H9 (cell line): ENCODE measurements around the gene OCSTAMP. TPM values are rescaled to one million over a fixed set of nuclear protein-coding genes. Genes with fewer than 3 reads are reported as not detected.

Source experiments
- DNase-seq: peaks from one replicate; pipeline ENCODE4 v3.0.0-alpha.2; 2017
- H2AFZ ChIP-seq: one replicate; pipeline ENCODE4 v1.6.1; 2013; ENCODE audit warnings: mild to moderate bottlenecking, low read length, control low read depth, moderate library complexity
- H2AK5ac ChIP-seq: 2 replicates; pipeline ENCODE4 v1.6.1; 2013; ENCODE audit warnings: low read length, control low read depth, mixed read lengths; ENCODE audit not compliant: insufficient read length
- H2BK120ac ChIP-seq: one replicate; pipeline ENCODE4 v1.6.1; 2013; ENCODE audit warnings: low read depth, mild to moderate bottlenecking, low read length, control low read depth, inconsistent platforms; ENCODE audit not compliant: poor library complexity, severe bottlenecking
- H2BK12ac ChIP-seq: 2 replicates; pipeline ENCODE4 v1.6.1; 2013; ENCODE audit warnings: low read length, control low read depth, mixed read lengths, low read depth; ENCODE audit not compliant: insufficient read length
- H2BK15ac ChIP-seq: 2 replicates; pipeline ENCODE4 v1.6.1; 2013; ENCODE audit warnings: low read depth, low read length, control low read depth
- H2BK20ac ChIP-seq: one replicate; pipeline ENCODE4 v1.6.1; 2013; ENCODE audit warnings: low read depth, mild to moderate bottlenecking, low read length, control low read depth, inconsistent platforms; ENCODE audit not compliant: poor library complexity, severe bottlenecking
- H2BK5ac ChIP-seq: 2 replicates; pipeline ENCODE4 v1.6.1; 2013; ENCODE audit warnings: low read length, control low read depth, mixed read lengths; ENCODE audit not compliant: insufficient read length
- H3K14ac ChIP-seq: 2 replicates; pipeline ENCODE4 v1.6.1; 2013; ENCODE audit warnings: low read length, control low read depth; ENCODE audit not compliant: insufficient read depth
- H3K18ac ChIP-seq: 2 replicates; pipeline ENCODE4 v1.6.1; 2013; ENCODE audit warnings: low read depth, mild to moderate bottlenecking, mixed read lengths, low read length, control low read depth; ENCODE audit not compliant: insufficient read length
- H3K23ac ChIP-seq: 2 replicates; pipeline ENCODE4 v1.6.1; 2013; ENCODE audit warnings: low read length, control low read depth, mixed read lengths, low read depth; ENCODE audit not compliant: insufficient read length
- H3K23me2 ChIP-seq: 2 replicates; pipeline ENCODE4 v1.6.1; 2013; ENCODE audit warnings: low read depth, mild to moderate bottlenecking, mixed read lengths, low read length, control low read depth; ENCODE audit not compliant: insufficient read length, poor library complexity, severe bottlenecking
- H3K27ac ChIP-seq: 2 replicates; pipeline ENCODE4 v1.5.1; 2013; ENCODE audit warnings: low read length, control low read depth, mixed read lengths, low read depth; ENCODE audit not compliant: insufficient read length
- H3K27me3 ChIP-seq: 2 replicates; pipeline ENCODE4 v1.6.1; 2013; ENCODE audit warnings: low read length, control low read depth, inconsistent platforms; ENCODE audit not compliant: insufficient read depth
- H3K4ac ChIP-seq: 2 replicates; pipeline ENCODE4 v1.6.1; 2013; ENCODE audit warnings: low read depth, mild to moderate bottlenecking, control low read depth, inconsistent platforms, low read length, moderate library complexity
- H3K4me1 ChIP-seq: 2 replicates; pipeline ENCODE4 v1.6.1; 2013; ENCODE audit warnings: low read length, control low read depth, inconsistent platforms; ENCODE audit not compliant: insufficient read depth
- H3K4me2 ChIP-seq: 2 replicates; pipeline ENCODE4 v1.6.1; 2013; ENCODE audit warnings: low read length, control low read depth, mixed read lengths; ENCODE audit not compliant: insufficient read length, insufficient read depth
- H3K56ac ChIP-seq: 2 replicates; pipeline ENCODE4 v1.6.1; 2013; ENCODE audit warnings: low read depth, mild to moderate bottlenecking, mixed read lengths, low read length, control low read depth; ENCODE audit not compliant: insufficient read length
- H3K79me1 ChIP-seq: 2 replicates; pipeline ENCODE4 v1.6.1; 2013; ENCODE audit warnings: low read depth, mild to moderate bottlenecking, moderate library complexity, low read length, control low read depth, inconsistent platforms; ENCODE audit not compliant: insufficient read depth, poor library complexity, severe bottlenecking
- H3K79me2 ChIP-seq: 2 replicates; pipeline ENCODE4 v1.6.1; 2013; ENCODE audit warnings: low read length, control low read depth, inconsistent platforms; ENCODE audit not compliant: insufficient read depth
- H3K9ac ChIP-seq: 2 replicates; pipeline ENCODE4 v1.6.1; 2013; ENCODE audit warnings: low read length, control low read depth, mixed read lengths; ENCODE audit not compliant: insufficient read length; ENCODE audit errors: extremely low read depth
- H3K9me3 ChIP-seq: one replicate; pipeline ENCODE4 v1.6.1; 2013; ENCODE audit warnings: low read depth, low read length, inconsistent platforms; ENCODE audit not compliant: control insufficient read depth
- H3T11ph ChIP-seq: one replicate; pipeline ENCODE4 v1.6.1; 2013; ENCODE audit warnings: mild to moderate bottlenecking, low read length, control low read depth, inconsistent platforms
- H4K20me1 ChIP-seq: one replicate; pipeline ENCODE4 v1.6.1; 2013; ENCODE audit not compliant: control insufficient read depth, insufficient read length, insufficient read depth
- H4K5ac ChIP-seq: 2 replicates; pipeline ENCODE4 v1.6.1; 2013; ENCODE audit warnings: low read depth, mild to moderate bottlenecking, mixed read lengths, low read length, control low read depth; ENCODE audit not compliant: insufficient read length
- H4K8ac ChIP-seq: replicated peaks from 2 replicates; pipeline ENCODE4 v1.6.1; 2013; ENCODE audit warnings: low read length, control low read depth, mixed read lengths, low read depth; ENCODE audit not compliant: insufficient read length
- H4K91ac ChIP-seq: 2 replicates; pipeline ENCODE4 v1.6.1; 2013; ENCODE audit warnings: low read depth, mild to moderate bottlenecking, moderate library complexity, mixed read lengths, low read length, control low read depth; ENCODE audit not compliant: insufficient read length
- H3K27ac Mint-ChIP-seq, 3 experiments: 2 replicates in 2 of 3; 3 replicates in 1 of 3; pipeline ENCODE4 v1.8.0; 2020 to 2021; ENCODE audit warnings: mixed read lengths in 3 of 3, mild to moderate bottlenecking in 1 of 3, moderate library complexity in 1 of 3
- H3K27me3 Mint-ChIP-seq: 2 replicates; pipeline ENCODE4 v1.8.0; 2021; ENCODE audit warnings: low read depth, mild to moderate bottlenecking, moderate library complexity, mixed read lengths
- H3K36me3 Mint-ChIP-seq, 3 experiments: 2 replicates in 2 of 3; 3 replicates in 1 of 3; pipeline ENCODE4 v1.8.0; 2020 to 2021; ENCODE audit warnings: low read depth in 3 of 3, mixed read lengths in 3 of 3; ENCODE audit not compliant: insufficient read depth in 1 of 3
- H3K4me1 Mint-ChIP-seq, 2 experiments: 2 replicates each; pipeline ENCODE4 v1.8.0; 2020; ENCODE audit warnings: mixed read lengths in 2 of 2
- H3K4me3 Mint-ChIP-seq, 2 experiments: 2 replicates in 1 of 2; 3 replicates in 1 of 2; pipeline ENCODE4 v1.8.0; 2020 to 2021; ENCODE audit warnings: mild to moderate bottlenecking in 2 of 2, mixed read lengths in 2 of 2, moderate library complexity in 1 of 2
- H3K9me3 Mint-ChIP-seq, 2 experiments: 2 replicates in 1 of 2; 3 replicates in 1 of 2; pipeline ENCODE4 v1.8.0; 2020; ENCODE audit warnings: mild to moderate bottlenecking in 2 of 2, mixed read lengths in 2 of 2, moderate library complexity in 1 of 2
- WGBS: extraction: QIAGEN DNeasy Blood & Tissue Kit; methylation state at CpG from one replicate; pipeline ENCODE4 v1.1.7; 2013; ENCODE audit warnings: missing lambda C conversion rate, low lambda C conversion rate, mixed read lengths; ENCODE audit not compliant: insufficient read length; ENCODE audit errors: extremely low coverage; 5-methylcytosine and 5-hydroxymethylcytosine counted together
- total RNA-seq: library from RNA; stranded (reverse); gene quantifications from 2 replicates; pipeline ENCODE4 v1.2.1, GENCODE V29; 2021
- TF ChIP-seq, protein P1 (sequence below): fragments of 200-600 bp; sonication (generic); conservative IDR thresholded peaks from 3 replicates; pipeline ENCODE4 v1.8.0; 2021; ENCODE audit warnings: antibody characterized with exemption, mild to moderate bottlenecking

OCSTAMP gene
- total RNA-seq, 1 experiment from 2014 or later = not detected

GRCh38 chr20:46547995-46548394 lies 2.5 kb downstream of the OCSTAMP start:
- Histone ChIP-seq H3K27me3 (no peaks in the 10 kb centered on the region), H3K56ac (no peak overlapping the region), H3K4me2 (no peak overlapping the region), H4K91ac (no peak overlapping the region), H3K23ac (no peak overlapping the region), H4K5ac (no peak overlapping the region), H3K9ac (no peak overlapping the region), H3K79me2 (no peaks in the 10 kb centered on the region), H3K4ac (no peak overlapping the region), H3T11ph (no peak overlapping the region), H2BK20ac (no peak overlapping the region), H3K23me2 (no peaks in the 10 kb centered on the region), H2AFZ (no peak overlapping the region), H2BK120ac (no peak overlapping the region), H4K8ac (no peak overlapping the region), H3K27ac (no peak overlapping the region), H2BK12ac (no peak overlapping the region), H2BK15ac (no peak overlapping the region), H3K18ac (no peak overlapping the region), H2AK5ac (no peak overlapping the region), H2BK5ac (no peak overlapping the region), H3K9me3 (no peaks in the 10 kb centered on the region), H4K20me1 (no peaks in the 10 kb centered on the region), H3K79me1 (no peaks in the 10 kb centered on the region), H3K14ac (no peak overlapping the region), H3K4me1 (no peaks in the 10 kb centered on the region; the same call in 1 of the 2 replicates)
- Mint-ChIP-seq H3K36me3 (no peaks in the 10 kb centered on the region), H3K4me1 (peaks cover 26 to 29% of the 10 kb centered on the region in 2 experiments), H3K27me3 (no peaks in the 10 kb centered on the region), H3K4me3 (no peak overlapping the region), H3K27ac (no peak overlapping the region), H3K9me3 (no peaks in the 10 kb centered on the region)
- DNase-seq = no peak
- WGBS = no CpG with 5 or more reads among the region's 6 CpGs
- TF ChIP-seq, protein P1, sequence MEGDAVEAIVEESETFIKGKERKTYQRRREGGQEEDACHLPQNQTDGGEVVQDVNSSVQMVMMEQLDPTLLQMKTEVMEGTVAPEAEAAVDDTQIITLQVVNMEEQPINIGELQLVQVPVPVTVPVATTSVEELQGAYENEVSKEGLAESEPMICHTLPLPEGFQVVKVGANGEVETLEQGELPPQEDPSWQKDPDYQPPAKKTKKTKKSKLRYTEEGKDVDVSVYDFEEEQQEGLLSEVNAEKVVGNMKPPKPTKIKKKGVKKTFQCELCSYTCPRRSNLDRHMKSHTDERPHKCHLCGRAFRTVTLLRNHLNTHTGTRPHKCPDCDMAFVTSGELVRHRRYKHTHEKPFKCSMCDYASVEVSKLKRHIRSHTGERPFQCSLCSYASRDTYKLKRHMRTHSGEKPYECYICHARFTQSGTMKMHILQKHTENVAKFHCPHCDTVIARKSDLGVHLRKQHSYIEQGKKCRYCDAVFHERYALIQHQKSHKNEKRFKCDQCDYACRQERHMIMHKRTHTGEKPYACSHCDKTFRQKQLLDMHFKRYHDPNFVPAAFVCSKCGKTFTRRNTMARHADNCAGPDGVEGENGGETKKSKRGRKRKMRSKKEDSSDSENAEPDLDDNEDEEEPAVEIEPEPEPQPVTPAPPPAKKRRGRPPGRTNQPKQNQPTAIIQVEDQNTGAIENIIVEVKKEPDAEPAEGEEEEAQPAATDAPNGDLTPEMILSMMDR = no peak
